PC-3 (cell line): ENCODE measurements around the gene WDR86.

Experiments used
- EZH2 ChIP-seq: fragments of 300-600 bp; sonication (generic); IDR thresholded peaks from one replicate; pipeline ENCODE4 v1.6.1; 2017; ENCODE audit warnings: antibody characterized with exemption, mild to moderate bottlenecking, low read length; ENCODE audit not compliant: unreplicated experiment
- EZH2phosphoT487 ChIP-seq: fragments of 300-600 bp; sonication (generic); IDR thresholded peaks from 2 replicates; pipeline ENCODE4 v1.6.1; 2018; ENCODE audit warnings: mild to moderate bottlenecking, antibody characterized with exemption, low read length, borderline replicate concordance
- TF ChIP-seq, protein P1 (sequence below): fragments of 300-600 bp; sonication (generic); conservative IDR thresholded peaks from 2 replicates; pipeline ENCODE4 v1.5.1; 2017; ENCODE audit warnings: antibody characterized with exemption, low read depth, mild to moderate bottlenecking, low read length

DNA sequence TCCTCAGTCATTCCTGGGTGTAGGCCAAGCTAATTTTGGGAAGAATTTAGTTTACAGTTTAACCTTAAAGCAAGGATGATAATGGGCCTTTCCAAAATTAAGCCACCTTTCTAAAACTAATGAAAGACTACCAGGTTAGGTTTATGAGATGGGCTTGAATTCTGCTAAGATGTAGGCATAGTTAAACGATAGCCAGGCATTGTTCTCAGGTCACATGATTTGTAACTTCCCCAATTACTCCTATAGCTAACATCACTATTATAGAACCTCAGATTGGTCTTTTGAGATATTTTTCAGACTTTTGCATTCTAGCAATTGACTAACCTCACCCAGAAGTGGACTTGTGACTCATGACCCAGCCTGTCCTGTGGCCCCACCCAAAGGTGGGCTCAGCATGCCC lies 75.2 kb downstream of the WDR86 start:
- TF ChIP-seq EZH2 (no peak), EZH2phosphoT487 (no peak)
- TF ChIP-seq, protein P1, sequence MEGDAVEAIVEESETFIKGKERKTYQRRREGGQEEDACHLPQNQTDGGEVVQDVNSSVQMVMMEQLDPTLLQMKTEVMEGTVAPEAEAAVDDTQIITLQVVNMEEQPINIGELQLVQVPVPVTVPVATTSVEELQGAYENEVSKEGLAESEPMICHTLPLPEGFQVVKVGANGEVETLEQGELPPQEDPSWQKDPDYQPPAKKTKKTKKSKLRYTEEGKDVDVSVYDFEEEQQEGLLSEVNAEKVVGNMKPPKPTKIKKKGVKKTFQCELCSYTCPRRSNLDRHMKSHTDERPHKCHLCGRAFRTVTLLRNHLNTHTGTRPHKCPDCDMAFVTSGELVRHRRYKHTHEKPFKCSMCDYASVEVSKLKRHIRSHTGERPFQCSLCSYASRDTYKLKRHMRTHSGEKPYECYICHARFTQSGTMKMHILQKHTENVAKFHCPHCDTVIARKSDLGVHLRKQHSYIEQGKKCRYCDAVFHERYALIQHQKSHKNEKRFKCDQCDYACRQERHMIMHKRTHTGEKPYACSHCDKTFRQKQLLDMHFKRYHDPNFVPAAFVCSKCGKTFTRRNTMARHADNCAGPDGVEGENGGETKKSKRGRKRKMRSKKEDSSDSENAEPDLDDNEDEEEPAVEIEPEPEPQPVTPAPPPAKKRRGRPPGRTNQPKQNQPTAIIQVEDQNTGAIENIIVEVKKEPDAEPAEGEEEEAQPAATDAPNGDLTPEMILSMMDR = no peak
